ENCODE data around the gene ZNF853. TPM values are rescaled to one million over a fixed set of nuclear protein-coding genes. Genes with fewer than 3 reads are reported as not detected.

ZNF853 gene
- total RNA-seq, 1 donor: under 0.01 TPM

GRCh38 chr7:6604458-6604857, 11.0 kb upstream of the ZNF853 start:
- TF ChIP-seq, protein P1, sequence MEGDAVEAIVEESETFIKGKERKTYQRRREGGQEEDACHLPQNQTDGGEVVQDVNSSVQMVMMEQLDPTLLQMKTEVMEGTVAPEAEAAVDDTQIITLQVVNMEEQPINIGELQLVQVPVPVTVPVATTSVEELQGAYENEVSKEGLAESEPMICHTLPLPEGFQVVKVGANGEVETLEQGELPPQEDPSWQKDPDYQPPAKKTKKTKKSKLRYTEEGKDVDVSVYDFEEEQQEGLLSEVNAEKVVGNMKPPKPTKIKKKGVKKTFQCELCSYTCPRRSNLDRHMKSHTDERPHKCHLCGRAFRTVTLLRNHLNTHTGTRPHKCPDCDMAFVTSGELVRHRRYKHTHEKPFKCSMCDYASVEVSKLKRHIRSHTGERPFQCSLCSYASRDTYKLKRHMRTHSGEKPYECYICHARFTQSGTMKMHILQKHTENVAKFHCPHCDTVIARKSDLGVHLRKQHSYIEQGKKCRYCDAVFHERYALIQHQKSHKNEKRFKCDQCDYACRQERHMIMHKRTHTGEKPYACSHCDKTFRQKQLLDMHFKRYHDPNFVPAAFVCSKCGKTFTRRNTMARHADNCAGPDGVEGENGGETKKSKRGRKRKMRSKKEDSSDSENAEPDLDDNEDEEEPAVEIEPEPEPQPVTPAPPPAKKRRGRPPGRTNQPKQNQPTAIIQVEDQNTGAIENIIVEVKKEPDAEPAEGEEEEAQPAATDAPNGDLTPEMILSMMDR (IDR thresholded peaks at IDR 0.05; ENCODE audit: extremely low read depth, low read depth, low read length): no peak
- H3K36me3 ChIP-seq (ENCODE audit: insufficient read depth, low read length): peaks cover 30% of the 10 kb centered on the region
- H3K4me2 ChIP-seq (ENCODE audit: insufficient read depth, low read length): no peak overlapping the region
- no peak overlapping the region for H2AFZ ChIP-seq (ENCODE audit: low read length)
- H3K4me3 ChIP-seq (ENCODE audit: insufficient read depth, low read length): no peak overlapping the region
- H3K4me1 ChIP-seq (ENCODE audit: insufficient read depth, low read length): no peaks in the 10 kb centered on the region
- peak; percentile 31 for DNase-seq (ENCODE audit: insufficient read length, low spot score, missing footprints)
- H3K79me2 ChIP-seq (ENCODE audit: insufficient read depth, low read length): no peaks in the 10 kb centered on the region
- H3K27ac ChIP-seq (ENCODE audit: low read depth, low read length): no peak overlapping the region
- no peaks in the 10 kb centered on the region for H3K9me3 ChIP-seq (ENCODE audit: low read depth, low read length)
- H4K20me1 ChIP-seq (ENCODE audit: insufficient read depth, low read length): peaks cover 4% of the 10 kb centered on the region
- H3K27me3 ChIP-seq (ENCODE audit: insufficient read depth, low read length): no peaks in the 10 kb centered on the region

GRCh38 chr7:6606866-6607583, 8.4 kb upstream of the ZNF853 start:
- Histone ChIP-seq H3K4me3 (ENCODE audit: insufficient read depth, low read length) (no peak overlapping the region), H3K36me3 (ENCODE audit: insufficient read depth, low read length) (peaks cover 13% of the 10 kb centered on the region), H3K4me1 (ENCODE audit: insufficient read depth, low read length) (no peaks in the 10 kb centered on the region), H3K27me3 (ENCODE audit: insufficient read depth, low read length) (no peaks in the 10 kb centered on the region), H3K4me2 (ENCODE audit: insufficient read depth, low read length) (no peak overlapping the region), H3K79me2 (ENCODE audit: insufficient read depth, low read length) (no peaks in the 10 kb centered on the region), H4K20me1 (ENCODE audit: insufficient read depth, low read length) (peaks cover 2% of the 10 kb centered on the region), H2AFZ (ENCODE audit: low read length) (no peak overlapping the region), H3K27ac (ENCODE audit: low read depth, low read length) (no peak overlapping the region), H3K9me3 (ENCODE audit: low read depth, low read length) (no peaks in the 10 kb centered on the region)
- DNase-seq (ENCODE audit: insufficient read length, low spot score, missing footprints): peak; percentile 52
- TF ChIP-seq, protein P1 (IDR thresholded peaks at IDR 0.05; ENCODE audit: extremely low read depth, low read depth, low read length): no peak

DNA sequence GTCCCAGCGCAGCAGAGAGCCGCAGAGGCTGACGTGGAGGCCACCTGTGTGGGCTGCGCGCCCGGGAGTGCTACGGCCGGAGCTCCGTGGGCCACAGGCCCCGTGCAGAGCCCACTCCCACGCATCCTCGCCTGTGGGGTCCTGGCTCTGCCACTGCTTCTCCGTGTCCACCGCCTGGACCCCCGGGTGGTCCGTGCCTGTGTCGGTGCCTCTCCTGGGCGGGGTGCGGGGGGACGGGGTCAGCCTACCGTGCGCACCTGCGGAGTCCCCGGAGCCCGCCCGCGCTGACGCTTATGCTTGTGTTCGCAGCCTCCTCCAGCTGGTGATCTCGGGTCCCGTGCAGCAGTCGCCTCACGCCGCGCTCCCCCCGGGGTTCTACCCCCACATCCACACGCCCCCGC, 7.8 kb upstream of the ZNF853 start:
- Histone ChIP-seq H4K20me1 (ENCODE audit: insufficient read depth, low read length) (no peaks in the 10 kb centered on the region), H3K9me3 (ENCODE audit: low read depth, low read length) (no peaks in the 10 kb centered on the region), H3K27me3 (ENCODE audit: insufficient read depth, low read length) (no peaks in the 10 kb centered on the region), H3K4me2 (ENCODE audit: insufficient read depth, low read length) (no peak overlapping the region), H3K4me1 (ENCODE audit: insufficient read depth, low read length) (no peaks in the 10 kb centered on the region), H3K36me3 (ENCODE audit: insufficient read depth, low read length) (peaks cover 7% of the 10 kb centered on the region), H3K79me2 (ENCODE audit: insufficient read depth, low read length) (no peaks in the 10 kb centered on the region), H3K27ac (ENCODE audit: low read depth, low read length) (no peak overlapping the region), H3K4me3 (ENCODE audit: insufficient read depth, low read length) (no peak overlapping the region), H2AFZ (ENCODE audit: low read length) (no peak overlapping the region)
- peak; percentile 62 for DNase-seq (ENCODE audit: insufficient read length, low spot score, missing footprints)
- TF ChIP-seq, protein P1 (IDR thresholded peaks at IDR 0.05; ENCODE audit: extremely low read depth, low read depth, low read length): no peak

DNA sequence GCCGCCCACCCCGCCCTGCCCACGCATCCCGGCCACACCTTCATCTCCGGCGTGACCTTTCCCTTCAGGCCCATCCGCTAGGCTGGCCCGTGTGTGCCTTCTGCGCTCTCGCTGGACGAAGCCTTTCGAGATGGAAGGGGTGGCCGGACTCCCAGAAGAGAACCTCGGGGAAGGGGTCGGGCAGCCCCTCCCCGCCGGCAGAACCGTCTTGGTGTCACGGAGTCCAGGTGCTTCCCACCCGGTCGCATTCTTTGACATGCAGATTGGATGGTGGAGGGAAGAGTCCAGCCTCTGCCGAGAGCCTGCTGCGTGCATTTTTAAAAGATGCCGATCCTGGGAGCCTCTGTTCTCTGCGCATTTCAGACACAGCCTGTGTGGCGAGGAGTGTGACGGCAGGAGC, 7.3 kb upstream of the ZNF853 start:
- H3K4me1 ChIP-seq (ENCODE audit: insufficient read depth, low read length): no peaks in the 10 kb centered on the region
- no peak overlapping the region for H2AFZ ChIP-seq (ENCODE audit: low read length)
- H3K27me3 ChIP-seq (ENCODE audit: insufficient read depth, low read length): no peaks in the 10 kb centered on the region
- no peak overlapping the region for H3K27ac ChIP-seq (ENCODE audit: low read depth, low read length)
- peak; percentile 62 for DNase-seq (ENCODE audit: insufficient read length, low spot score, missing footprints)
- TF ChIP-seq, protein P1 (IDR thresholded peaks at IDR 0.05; ENCODE audit: extremely low read depth, low read depth, low read length): no peak
- H3K4me3 ChIP-seq (ENCODE audit: insufficient read depth, low read length): no peak overlapping the region
- no peaks in the 10 kb centered on the region for H4K20me1 ChIP-seq (ENCODE audit: insufficient read depth, low read length)
- H3K9me3 ChIP-seq (ENCODE audit: low read depth, low read length): no peaks in the 10 kb centered on the region
- no peak overlapping the region for H3K4me2 ChIP-seq (ENCODE audit: insufficient read depth, low read length)
- H3K79me2 ChIP-seq (ENCODE audit: insufficient read depth, low read length): no peaks in the 10 kb centered on the region
- peaks cover 6% of the 10 kb centered on the region for H3K36me3 ChIP-seq (ENCODE audit: insufficient read depth, low read length)
